IPS-15b (cell line): ENCODE results near the gene LRRC2.

ENCODE experiments used
- H3K27me3 ChIP-seq: one replicate; pipeline ENCODE4 v1.6.1; 2013; ENCODE audit warnings: low read length; ENCODE audit not compliant: control insufficient read depth, insufficient read depth
- H3K36me3 ChIP-seq: one replicate; pipeline ENCODE4 v1.6.1; 2013; ENCODE audit warnings: low read length; ENCODE audit not compliant: control insufficient read depth, insufficient read depth
- H3K4me1 ChIP-seq: one replicate; pipeline ENCODE4 v1.6.1; 2013; ENCODE audit warnings: mild to moderate bottlenecking, low read length; ENCODE audit not compliant: control insufficient read depth, insufficient read depth
- H3K4me3 ChIP-seq: one replicate; pipeline ENCODE4 v1.5.1; 2013; ENCODE audit warnings: low read depth, low read length
- H3K9ac ChIP-seq: one replicate; pipeline ENCODE4 v1.6.1; 2013; ENCODE audit warnings: low read depth, mild to moderate bottlenecking, low read length
- H3K9me3 ChIP-seq: one replicate; pipeline ENCODE4 v1.6.1; 2013; ENCODE audit warnings: mild to moderate bottlenecking, low read length; ENCODE audit not compliant: control insufficient read depth, insufficient read depth

The LRRC2 gene

DNA sequence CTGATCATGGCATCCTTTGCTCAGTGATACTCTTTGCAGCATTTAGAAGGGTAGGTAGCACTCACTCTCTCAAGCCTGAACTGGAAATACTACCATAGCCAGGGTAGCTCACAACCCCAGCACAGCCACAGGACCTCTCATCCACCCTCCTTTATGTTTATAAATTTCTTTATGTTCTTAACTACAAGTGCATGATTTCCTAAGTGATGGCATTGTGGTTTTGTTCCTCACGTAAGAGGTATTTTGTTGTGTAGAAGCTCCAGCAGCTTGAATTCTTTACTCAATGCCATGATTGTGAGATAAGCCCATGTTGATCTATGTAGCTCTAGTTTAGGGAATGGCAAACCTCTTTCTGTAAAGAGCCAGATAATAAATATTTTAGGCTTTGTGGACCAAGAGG lies 76.2 kb downstream of the LRRC2 start:
- no peaks in the 10 kb centered on the region for H3K36me3 ChIP-seq
- H3K9me3 ChIP-seq: no peaks in the 10 kb centered on the region
- H3K4me1 ChIP-seq: peaks cover 5% of the 10 kb centered on the region
- H3K4me3 ChIP-seq: no peak overlapping the region
- no peak overlapping the region for H3K9ac ChIP-seq
- H3K27me3 ChIP-seq: peaks cover 2% of the 10 kb centered on the region

DNA sequence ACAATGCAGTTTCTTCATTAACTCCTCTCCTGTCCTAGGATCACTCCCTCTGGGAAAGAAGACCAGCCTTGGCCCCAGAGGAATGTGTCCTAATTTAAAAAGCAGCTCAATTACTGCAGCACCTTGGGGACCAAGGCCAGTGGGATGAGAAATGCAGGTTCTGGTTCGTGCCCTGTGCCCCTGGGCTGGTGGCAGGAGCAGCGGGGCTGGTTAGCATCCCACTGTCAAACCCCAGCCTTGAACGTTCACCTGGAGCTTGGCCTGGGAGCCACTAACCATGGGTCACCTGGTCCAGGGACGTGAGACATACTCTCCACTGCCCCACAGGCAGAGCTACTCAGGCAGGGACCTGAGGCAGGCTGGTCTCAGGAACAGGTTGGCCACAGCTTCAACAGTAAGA lies 76.7 kb downstream of the LRRC2 start:
- H3K9me3 ChIP-seq: no peaks in the 10 kb centered on the region
- H3K36me3 ChIP-seq: no peaks in the 10 kb centered on the region
- H3K4me1 ChIP-seq: peaks cover 5% of the 10 kb centered on the region
- no peak overlapping the region for H3K9ac ChIP-seq
- H3K27me3 ChIP-seq: peaks cover 2% of the 10 kb centered on the region
- H3K4me3 ChIP-seq: no peak overlapping the region

DNA sequence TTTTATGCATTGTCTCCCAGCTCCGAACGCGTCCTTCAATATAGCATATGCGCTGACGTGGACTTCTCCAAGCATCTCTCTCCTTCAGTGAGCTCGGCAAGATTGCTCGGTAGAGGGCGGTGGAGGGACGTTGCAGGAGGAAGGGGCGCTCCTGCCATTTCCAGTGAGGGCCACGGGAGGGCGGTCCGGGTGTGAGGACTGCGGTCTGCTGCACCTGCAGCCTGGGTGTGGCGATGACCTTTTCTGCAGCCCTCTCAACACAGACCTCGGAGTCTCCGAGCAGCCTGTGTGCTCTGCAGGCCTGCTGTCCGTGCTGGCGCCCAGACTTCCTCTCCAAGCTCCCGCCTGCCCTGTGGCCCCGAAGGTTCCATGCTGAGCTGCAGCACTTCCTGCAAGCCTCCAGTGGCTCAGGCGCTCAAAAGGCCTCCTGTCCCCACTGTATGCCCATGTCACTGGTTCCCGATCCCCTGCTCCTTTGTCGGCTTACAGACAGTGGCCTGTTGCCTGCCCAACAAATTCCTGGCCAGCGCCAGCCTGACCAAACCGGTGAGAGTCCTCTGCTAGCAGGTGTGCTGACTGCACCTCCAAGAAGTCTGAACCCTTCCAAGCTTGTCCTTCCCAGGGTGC lies 77.3 kb downstream of the LRRC2 start:
- Histone ChIP-seq H3K9ac (no peak overlapping the region), H3K36me3 (no peaks in the 10 kb centered on the region), H3K4me3 (peak overlapping the region; percentile 26), H3K4me1 (peaks cover 5% of the 10 kb centered on the region), H3K9me3 (no peaks in the 10 kb centered on the region), H3K27me3 (peaks cover 2% of the 10 kb centered on the region)

DNA sequence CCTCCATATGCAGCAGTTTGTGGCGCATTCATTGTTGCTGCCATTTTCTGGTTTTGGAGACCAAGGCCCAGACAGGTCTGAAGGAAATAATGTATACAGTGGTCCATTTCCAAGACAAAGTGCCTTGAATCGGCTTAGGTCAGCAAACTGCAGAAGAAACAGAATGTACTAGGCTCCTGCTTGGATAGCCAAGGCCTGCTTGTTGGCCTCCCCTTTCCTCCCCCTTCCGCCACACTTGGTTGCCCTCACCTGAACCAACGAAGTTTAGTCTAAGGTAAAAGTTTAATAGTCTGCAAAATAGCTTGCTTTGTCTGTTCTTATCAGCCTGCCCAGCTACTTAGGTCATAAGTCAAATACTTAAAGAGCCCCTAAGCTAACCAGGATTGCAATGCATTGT lies 80.3 kb downstream of the LRRC2 start:
- no peak overlapping the region for H3K9ac ChIP-seq
- no peak overlapping the region for H3K4me3 ChIP-seq
- peaks cover 2% of the 10 kb centered on the region for H3K27me3 ChIP-seq
- no peaks in the 10 kb centered on the region for H3K9me3 ChIP-seq
- H3K4me1 ChIP-seq: peaks cover 5% of the 10 kb centered on the region
- no peaks in the 10 kb centered on the region for H3K36me3 ChIP-seq

DNA sequence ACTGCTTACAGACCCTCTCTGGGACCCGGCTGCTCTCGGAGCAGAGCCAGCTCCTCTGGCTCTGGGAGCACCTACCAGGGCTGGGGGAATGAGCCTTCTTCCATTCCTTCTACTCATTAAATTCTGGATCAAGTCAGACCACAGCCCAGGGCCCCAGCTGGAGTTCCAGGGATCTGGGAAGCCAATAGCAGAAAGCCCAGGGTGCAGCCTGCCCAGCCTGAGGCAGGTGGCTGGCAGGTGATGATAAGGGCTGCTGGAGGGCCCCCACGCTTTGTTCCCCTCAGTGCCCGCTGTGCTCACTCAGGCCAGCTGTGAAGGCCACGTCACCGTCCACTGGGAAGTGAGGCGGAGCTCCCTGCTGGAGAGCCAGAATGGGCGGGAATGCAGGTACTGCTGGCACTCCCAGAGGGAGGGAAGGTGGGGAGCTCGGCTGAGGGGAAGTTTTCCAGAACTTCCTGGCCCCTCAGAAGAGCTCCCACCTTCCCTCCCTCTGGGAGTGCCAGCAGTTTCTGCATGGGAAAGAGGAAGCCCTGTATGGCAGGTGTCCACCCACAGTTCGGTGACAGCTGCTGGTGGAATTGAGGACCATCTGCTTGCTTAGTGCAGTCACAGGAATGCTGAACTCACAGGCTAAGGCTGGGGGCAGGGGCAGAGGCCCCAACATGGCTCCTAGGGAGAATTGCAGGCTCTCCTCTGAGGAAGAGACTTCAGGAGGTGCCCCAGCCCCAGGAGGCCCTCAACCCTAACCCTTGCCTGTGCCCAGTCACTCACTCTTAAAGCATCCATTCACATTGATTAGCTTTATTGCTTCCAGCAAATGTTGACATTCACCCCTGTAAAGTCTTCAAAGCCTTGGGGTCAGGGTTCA lies 81.0 kb downstream of the LRRC2 start:
- Histone ChIP-seq H3K4me1 (peaks cover 5% of the 10 kb centered on the region), H3K9me3 (no peaks in the 10 kb centered on the region), H3K36me3 (no peaks in the 10 kb centered on the region), H3K27me3 (peaks cover 2% of the 10 kb centered on the region), H3K9ac (no peak overlapping the region), H3K4me3 (no peak overlapping the region)

DNA sequence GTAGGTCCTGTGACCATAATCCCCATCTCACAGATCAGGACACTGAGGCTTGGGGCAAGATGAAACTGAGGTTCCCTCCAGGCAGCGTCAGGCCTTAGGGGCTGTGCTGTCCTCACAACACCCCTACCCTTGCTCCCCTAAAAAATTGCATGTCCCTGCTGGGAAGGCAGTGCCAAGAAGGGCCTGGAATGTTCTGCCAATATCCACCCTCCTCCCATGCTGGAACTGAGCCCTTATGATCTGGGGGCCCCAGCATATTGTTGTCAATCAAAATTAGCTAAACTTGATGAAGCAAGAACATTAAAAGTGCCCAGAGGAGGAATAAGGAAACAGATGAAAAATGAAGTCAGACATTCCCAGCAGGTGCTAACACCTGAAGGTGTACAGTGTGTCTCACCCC lies 81.7 kb downstream of the LRRC2 start:
- Histone ChIP-seq H3K9me3 (no peaks in the 10 kb centered on the region), H3K4me3 (no peak overlapping the region), H3K27me3 (no peaks in the 10 kb centered on the region), H3K36me3 (no peaks in the 10 kb centered on the region), H3K4me1 (peaks cover 5% of the 10 kb centered on the region), H3K9ac (no peak overlapping the region)

DNA sequence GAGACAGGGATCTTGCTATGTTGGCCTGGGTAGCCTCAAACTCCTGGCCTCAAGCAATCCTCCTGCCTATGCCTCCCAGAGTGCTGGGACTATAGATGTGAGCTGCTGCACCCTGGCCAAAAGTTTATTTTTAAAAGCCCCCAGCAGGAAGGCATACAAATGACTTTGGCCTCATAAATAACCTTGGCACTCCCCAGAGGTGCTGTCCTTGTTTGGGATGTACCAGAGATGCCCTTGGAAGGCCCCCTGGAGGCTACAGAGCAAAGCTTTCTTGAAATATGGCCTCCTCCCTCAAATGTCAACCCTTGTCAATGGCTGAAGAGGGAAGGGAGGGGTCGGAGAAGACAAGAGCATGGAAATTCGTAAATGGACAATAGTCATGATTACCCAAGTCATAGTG lies 82.3 kb downstream of the LRRC2 start:
- Histone ChIP-seq H3K4me1 (peaks cover under 1% of the 10 kb centered on the region), H3K9ac (no peak overlapping the region), H3K36me3 (no peaks in the 10 kb centered on the region), H3K4me3 (no peak overlapping the region), H3K9me3 (no peaks in the 10 kb centered on the region), H3K27me3 (no peaks in the 10 kb centered on the region)

DNA sequence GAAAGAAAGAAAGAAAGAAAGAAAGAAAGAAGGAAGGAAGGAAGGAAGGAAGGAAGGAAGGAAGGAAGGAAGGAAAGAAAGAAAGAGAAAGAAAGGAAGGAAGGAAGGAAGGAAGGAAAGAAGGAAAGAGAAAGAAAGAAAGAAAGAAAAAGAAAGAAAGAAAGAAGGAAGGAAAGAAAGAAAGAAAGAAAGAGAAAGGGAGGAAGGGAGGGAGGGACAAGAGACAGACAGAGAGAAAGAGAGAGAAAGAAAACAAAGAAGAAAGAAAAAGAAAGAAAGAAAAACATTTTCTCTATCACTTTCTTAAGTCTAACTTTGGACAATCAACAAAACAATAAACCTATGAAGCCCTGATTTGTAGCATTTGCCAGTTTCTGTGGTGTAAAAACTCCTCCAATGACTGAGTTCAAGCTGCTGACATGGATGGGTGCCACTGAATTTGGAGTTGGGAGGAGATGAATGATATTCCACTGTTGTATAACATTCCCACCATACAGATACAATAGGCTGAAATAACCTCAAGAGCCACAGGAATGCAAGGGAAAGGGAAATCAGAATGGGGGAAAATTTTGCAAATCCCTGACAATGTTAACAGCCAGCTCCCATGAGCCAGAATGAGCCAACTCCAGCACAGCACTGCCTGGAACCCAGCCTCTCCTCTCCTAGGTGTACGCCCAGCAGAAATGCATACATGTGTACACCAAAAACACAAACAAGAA lies 83.3 kb downstream of the LRRC2 start:
- no peaks in the 10 kb centered on the region for H3K9me3 ChIP-seq
- no peaks in the 10 kb centered on the region for H3K4me1 ChIP-seq
- H3K36me3 ChIP-seq: no peaks in the 10 kb centered on the region
- H3K9ac ChIP-seq: no peak overlapping the region
- no peaks in the 10 kb centered on the region for H3K27me3 ChIP-seq
- no peak overlapping the region for H3K4me3 ChIP-seq

DNA sequence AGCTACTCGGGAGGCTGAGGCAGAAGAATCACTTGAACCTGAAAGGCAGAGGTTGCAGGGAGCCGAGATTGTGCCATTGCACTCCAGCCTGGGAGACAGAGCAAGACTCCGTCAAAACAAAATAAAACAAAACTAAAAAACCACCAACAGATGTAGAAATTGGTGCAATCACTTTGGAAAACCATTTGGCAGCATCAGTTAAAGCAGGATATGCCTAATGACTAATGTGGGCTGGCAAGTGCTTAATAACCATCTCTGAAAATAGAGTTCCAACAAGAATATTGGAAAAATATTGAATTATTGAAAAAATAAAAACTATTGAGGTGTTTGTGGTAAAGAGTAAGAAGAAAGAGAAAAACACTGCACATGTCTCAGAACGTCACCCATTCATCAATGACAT lies 84.5 kb downstream of the LRRC2 start:
- no peaks in the 10 kb centered on the region for H3K27me3 ChIP-seq
- no peak overlapping the region for H3K4me3 ChIP-seq
- no peaks in the 10 kb centered on the region for H3K4me1 ChIP-seq
- H3K9ac ChIP-seq: no peak overlapping the region
- no peaks in the 10 kb centered on the region for H3K36me3 ChIP-seq
- no peaks in the 10 kb centered on the region for H3K9me3 ChIP-seq

DNA sequence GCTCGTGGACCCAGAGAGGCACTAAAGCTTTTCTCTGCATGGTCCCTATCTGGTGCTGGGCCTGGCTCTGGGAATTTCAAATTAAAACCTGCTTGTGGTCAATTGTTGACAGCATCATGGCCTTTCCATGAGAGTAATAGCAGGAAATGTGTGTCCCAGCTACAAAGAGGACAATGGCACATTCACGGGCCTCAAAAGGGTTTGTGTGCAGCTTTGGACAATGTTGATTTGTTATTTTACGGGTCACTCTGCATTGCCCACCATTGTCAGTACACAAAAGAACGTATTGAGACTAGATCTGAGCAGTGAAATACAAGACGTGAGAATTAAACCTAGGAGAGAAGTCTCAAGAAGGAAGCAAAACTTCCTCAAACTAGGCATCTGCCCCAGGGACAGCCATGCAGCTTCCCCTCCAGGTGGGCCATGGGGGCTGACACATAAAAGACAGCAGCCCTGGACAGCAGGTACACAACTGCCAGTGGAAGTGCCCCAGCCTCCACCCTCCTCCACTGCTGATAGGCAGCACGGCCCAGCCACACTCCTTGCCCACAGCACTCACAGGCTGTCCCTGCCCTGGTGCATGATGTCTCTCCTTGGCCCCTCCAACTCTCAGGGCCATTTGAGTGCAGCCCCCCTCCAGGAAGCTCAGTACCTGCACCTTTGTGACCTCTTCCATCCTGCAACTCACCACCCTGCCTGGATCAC lies 85.5 kb downstream of the LRRC2 start:
- Histone ChIP-seq H3K9me3 (no peaks in the 10 kb centered on the region), H3K4me3 (no peak overlapping the region), H3K36me3 (no peaks in the 10 kb centered on the region), H3K27me3 (no peaks in the 10 kb centered on the region), H3K4me1 (no peaks in the 10 kb centered on the region), H3K9ac (no peak overlapping the region)

DNA sequence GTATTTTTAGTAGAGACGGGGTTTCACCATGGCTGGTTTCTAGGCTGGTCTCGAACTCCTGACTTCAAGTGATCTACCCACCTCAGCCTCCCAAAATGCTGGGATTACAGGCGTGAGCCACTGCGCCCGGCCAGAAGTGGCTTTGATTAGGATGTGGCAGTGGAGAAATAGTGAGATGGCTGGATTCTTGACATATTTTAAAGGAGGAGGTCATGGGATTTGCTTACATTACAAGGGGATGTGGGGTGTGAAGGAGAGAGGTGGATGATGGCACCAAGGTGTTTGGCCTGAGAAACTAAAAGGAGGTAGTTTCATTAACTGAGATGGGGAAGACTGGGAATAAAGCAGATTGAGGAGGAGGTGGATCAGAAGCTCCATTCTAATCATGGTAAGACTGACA lies 86.4 kb downstream of the LRRC2 start:
- H3K36me3 ChIP-seq: no peaks in the 10 kb centered on the region
- no peak overlapping the region for H3K9ac ChIP-seq
- H3K4me1 ChIP-seq: no peaks in the 10 kb centered on the region
- no peaks in the 10 kb centered on the region for H3K27me3 ChIP-seq
- no peaks in the 10 kb centered on the region for H3K9me3 ChIP-seq
- H3K4me3 ChIP-seq: no peak overlapping the region
